NCI-H187 (cell line): ENCODE measurements around the gene SPOCK3.
"Not testable (repeated sequence)": the region's sequence is repeated elsewhere in the genome, so short reads cannot be mapped to it uniquely, and the experiment has no call there.

Experiments used
- DNase-seq, 2 experiments: peaks; one replicate each; lab custom pipeline; 2025; lab: John Stamatoyannopoulos, UW

The SPOCK3 gene

DNA sequence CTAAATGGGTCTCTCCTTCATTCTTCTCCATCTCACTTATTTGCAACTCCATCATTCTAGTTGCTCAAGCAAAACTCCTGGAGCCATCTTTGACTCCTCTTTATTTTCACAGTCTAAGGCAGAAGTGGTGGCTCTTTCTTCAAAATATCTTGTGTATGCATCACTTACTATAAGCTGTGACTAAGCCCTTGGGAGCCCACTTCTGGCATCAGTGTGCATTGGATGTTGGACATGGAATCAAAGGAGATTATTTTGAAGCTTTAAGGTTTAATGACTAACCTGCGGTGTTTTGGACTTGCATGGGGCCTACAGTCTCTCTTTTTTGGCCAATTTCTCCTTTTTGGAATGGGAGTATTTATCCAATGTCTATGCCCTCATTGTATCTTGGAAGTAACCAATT is 276.8 kb downstream of the SPOCK3 start:
- no peak for DNase-seq

DNA sequence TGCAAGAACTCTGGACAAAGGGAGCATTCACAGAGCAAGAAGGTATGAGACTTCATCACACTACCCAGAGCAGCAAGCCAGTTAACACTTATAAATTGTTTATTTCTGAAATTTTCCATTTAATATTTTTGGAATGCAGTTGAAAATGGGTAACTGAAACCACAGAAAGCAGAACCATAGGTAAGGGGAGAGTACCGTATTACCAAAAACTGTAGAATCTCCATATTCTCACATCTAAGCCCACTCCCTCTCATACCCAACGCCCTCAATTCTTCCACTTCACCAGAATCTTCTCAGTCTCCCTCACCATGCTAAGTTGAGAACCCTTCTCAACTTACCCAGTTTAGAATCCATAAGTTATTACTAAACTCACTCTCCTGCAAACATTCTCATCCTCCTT is 277.8 kb downstream of the SPOCK3 start:
- no peak for DNase-seq

DNA sequence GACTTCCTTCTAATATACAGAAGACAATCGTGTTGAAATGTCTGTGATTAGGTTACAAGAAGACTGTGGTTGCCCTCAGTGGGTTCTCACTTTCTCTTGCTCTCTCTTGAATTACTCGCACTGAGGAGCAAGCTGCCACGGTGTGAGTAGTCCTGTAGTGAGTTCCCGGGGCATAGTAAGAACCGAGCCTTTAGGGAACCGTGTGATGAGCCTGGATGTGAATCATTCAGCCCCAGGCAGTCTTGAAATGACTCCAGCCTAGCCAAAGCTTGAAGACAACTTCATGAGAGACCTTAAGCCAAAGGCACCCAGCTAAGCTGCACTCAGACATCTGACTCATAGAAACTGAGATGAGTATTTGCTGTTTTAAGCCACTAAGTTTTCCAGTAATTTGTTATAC is 292.7 kb downstream of the SPOCK3 start:
- DNase-seq = no peak

DNA sequence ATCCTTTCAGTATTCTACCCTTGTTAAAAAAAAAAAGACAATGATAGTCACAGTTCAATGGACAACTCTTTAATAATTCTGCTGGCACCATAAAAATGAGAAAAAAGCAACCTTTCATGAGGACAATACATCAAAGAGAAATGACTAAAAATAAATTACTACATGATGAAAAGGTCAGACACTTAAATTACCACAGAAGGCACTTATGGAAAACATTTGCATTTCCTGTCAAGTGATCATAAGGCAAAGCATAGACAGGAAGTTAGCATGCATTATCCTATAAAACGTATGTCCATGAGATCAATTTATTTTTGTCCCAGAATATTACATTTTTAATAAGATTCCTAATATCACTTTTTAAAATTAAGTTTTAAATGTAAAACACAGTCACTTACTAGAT is 303.8 kb downstream of the SPOCK3 start:
- no peak for DNase-seq

DNA sequence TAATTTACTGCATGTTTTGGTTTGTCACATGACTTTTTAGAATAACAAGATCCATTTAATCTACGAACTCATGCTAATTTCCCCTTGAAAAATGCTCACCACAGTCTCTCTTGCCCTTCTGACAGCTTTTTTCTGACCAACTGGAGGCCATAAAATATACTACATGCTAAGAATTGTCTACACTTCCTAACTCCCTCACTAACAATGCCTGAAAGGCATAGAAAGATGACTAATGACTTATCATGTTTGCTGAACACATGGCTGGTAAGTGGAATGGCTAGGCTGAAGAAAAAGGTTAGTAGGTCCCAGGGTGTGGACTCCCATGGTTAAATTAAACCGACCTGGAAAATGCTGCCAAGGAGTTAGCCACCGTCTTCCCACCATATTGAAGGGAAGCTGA is 309.9 kb downstream of the SPOCK3 start:
- no peak for DNase-seq

DNA sequence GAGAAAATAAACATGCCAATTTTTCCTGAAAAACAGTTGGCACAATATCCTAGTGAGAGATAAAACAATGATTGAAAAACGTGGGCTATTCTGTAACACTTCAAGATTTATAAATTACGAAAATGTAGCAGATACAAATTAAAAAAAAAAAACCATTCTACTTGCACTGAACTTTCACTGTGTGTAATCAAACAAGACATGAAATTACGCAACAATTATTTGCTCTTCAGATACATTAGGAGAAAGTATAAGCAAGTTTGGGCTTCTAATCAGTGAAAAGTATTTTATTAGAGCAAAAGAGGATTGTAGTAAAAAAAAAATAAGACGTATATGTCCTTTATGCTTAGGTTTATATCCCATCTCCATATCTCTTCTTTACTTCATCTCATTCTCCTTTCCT is 320.4 kb downstream of the SPOCK3 start:
- no peak for DNase-seq

DNA sequence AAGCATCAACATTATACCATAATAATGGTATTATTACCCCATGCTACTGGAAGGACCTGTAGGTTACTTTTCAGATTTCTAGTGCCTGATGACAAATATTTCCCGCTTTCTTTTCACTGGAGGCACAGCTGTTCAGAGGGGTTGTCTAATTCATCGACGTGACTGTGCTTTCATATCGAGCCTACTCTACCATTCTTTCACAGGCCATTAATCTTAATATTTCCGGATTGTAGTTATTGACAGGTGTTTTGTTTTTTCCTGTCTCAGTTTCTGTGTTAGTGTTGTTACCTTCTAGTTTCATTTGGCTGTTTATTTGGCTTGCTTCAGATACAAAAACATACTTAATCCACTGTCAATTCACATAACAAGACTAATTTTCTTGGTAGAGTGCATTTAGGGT is 330.9 kb downstream of the SPOCK3 start:
- DNase-seq = no peak

DNA sequence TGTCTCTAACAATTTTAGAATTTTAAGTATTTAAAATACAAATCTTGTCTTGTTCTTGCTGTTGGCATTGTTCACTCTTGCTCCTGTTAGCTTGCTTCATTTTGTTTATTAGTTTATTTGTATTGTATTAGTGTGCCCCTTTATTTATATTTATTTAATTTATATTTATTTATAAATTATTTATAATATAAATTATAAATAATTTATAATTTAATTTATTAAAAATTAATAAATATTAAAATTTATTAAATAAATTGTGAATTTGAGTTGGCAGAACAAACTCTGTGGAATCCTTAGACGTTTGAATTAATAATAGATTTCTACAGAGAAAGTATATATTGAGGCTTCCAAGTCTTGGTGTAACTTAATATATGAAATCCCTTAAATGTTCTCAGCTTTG is 331.4 kb downstream of the SPOCK3 start:
- no peak for DNase-seq

DNA sequence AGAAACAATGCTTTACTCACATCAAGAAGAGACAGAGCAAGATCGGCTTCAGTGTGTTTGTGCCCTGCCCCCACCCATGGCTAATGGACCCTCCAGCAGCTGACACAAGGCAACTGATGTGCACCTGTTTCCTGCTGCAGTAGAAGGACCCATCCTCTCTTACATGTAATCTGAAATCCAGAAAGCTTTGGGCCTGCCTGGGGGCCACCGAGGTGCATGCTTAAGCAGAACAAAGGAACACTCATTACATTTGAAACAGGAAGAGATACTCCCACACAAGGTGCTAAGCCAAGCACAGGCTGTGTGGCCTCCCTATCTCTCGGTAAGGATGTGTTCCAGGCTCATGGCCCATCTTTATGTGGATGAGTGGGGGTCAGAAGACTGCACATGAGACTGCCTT is 338.0 kb downstream of the SPOCK3 start:
- DNase-seq = no peak

DNA sequence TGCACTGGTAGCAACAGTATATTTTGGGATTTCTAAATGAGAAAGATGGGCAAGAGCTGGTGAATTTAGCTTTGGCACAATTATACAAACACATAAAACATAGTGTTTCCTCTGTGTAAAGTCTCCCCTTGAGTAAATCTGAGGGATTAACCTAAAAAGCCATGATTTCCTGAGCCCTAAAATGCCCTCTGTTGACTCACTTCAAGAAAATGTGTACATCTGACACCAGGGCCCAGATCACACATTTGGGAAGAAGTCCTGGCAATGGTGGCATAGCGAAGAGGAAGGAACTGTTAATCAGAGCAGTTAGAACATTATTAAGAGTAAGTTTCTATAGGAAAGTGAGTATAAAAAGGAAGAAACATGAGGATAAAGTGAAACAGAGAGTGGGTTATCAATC is 338.5 kb downstream of the SPOCK3 start:
- no peak for DNase-seq

DNA sequence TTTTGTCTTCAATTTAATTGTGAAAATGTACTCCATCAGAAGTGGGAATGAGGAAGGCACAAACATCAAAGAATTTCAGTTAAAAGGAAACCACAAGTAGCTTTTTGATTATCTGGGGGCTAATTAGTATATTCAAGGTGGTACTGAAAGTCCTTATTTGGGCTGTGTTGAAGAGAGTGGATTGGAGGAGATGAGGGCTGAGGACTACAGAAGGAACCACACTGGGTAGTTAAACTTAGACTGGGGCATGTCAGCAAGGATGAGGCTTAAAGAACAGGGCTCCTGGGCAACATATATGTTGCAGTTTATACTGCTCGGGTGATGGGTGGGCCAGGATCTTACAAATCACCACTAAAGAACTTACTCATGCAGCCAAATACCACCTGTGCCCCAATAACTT is 346.8 kb downstream of the SPOCK3 start:
- no peak for DNase-seq

DNA sequence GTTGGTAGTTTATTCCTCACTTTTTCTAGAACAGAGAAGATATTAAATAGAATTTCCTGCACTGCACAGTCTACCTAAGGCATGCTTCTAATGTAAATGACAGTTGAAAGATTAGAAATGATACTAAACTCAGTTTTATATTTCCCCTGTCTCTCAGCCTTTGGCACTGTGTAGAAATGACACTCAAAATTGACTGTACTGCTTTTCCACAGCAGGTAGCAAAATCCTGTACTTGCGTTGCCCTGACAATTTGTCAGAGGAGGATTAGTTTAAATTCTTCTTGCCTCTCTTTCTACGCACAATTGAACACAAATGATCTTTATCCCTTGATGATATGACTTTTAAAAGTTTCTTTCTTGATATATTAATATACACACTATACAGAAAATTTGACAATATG is 347.6 kb downstream of the SPOCK3 start:
- DNase-seq = no peak

DNA sequence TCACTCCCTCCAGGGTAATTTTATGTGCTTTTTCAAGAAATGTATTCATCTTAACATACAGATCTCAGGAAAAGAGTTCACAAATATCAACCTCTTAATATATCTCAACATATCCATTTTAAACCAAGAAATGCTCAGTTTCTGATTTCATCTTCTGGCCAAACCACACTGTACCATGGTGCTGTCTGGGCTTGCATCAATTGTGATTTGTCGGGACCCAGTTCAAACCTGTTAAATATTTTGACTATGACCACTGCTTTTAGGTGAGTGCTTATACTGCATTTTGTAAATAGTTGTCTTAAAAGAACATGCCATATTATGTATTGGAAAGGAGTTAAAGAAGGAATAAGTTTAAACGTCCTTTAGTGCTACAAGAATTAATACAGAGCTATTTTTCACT is 352.1 kb downstream of the SPOCK3 start:
- no peak for DNase-seq

DNA sequence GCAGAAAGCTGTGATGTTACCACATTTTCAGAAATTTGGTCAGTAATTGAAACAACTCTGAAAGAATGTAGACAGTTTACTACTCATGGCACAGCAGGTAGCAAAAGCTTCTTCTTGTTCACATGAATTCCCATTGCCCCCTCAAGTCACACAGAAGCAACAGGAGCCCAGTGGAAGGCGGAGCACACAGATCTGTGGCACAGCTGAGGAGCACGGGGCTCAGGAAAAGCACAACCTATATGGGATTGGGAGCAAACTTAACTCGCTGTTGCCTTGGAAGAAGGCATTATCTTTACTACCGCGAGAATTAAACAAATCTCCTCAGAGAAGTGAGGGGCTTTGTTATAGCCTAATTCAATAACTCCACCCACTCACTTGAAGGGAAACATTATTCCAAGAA is 358.5 kb downstream of the SPOCK3 start:
- no peak for DNase-seq

DNA sequence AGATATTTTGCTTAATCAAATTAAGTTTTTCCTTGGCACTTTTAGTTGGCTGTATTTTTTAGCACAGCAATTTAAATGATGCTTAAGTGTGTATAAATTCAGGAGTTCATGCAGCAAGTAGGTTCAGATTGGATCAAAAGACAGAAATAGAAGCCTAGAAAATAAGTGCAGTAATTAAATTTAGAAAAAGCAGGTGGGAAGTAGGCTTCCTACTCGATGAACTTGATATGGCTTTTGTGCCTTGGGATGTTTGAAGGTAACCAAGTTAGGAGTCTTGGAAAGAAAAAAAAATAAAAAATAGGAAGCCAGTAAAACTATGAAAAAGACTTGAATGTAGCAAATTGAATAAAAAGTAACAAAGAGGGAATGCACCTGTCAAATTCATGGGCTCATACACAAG is 372.3 kb downstream of the SPOCK3 start:
- no peak for DNase-seq

DNA sequence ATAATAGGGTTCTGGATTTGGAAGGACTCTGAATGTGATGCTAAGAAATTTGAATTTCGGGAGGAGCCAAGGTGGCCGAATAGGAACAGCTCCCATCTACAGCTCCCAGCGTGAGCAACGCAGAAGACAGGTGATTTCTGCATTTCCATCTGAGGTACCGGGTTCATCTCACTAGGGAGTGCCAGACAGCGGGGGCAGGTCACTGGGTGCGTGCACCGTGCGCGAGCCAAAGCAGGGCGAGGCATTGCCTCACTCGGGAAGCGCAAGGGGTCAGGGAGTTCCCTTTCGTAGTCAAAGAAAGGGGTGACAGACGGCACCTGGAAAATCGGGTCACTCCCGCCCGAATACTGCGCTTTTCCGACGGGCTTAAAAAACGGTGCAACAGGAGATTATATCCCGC is 383.9 kb downstream of the SPOCK3 start:
- DNase-seq = not testable (repeated sequence)

DNA sequence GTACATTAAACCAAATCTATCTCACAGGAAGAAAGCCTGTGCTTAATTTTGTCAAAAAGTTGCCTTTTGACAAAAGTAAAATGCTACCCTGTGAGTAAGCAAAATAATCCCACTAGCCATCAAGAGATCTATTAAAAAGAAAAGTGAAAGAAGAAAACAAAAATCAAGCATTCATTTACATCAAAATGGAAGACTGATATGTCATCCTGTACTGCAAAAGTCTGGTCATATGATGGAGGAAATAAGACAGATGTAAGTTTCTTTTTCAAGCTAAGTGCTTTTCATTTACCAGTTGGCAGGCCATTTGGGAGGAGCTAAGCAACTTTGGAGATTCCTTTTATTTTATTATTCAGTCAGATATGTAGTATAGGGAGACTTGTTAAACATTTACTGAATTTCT is 387.4 kb downstream of the SPOCK3 start:
- DNase-seq = no peak

DNA sequence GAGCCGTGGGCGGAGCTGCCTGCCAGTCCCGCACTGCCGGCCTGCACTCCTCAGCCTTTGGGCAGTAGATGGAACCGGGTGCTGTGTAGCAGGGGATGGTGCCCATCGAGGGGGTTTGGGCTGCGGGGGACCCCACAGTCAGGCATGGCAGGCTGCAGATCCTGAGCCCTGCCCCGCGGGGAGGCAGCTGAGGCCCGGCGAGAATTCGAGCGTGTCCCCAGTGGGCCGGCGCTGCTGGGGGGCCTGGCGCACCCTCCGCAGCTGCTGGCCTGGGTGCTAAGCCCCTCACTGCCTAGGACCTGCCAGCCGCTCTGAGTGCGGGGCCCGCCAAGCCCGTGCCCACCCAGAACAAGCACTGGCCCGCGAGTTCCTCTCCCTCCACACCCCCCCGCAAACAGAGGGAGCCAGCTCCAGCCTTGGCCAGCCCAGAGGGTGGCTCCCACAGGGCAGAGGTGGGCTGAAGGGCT is 391.5 kb downstream of the SPOCK3 start:
- DNase-seq = no peak

DNA sequence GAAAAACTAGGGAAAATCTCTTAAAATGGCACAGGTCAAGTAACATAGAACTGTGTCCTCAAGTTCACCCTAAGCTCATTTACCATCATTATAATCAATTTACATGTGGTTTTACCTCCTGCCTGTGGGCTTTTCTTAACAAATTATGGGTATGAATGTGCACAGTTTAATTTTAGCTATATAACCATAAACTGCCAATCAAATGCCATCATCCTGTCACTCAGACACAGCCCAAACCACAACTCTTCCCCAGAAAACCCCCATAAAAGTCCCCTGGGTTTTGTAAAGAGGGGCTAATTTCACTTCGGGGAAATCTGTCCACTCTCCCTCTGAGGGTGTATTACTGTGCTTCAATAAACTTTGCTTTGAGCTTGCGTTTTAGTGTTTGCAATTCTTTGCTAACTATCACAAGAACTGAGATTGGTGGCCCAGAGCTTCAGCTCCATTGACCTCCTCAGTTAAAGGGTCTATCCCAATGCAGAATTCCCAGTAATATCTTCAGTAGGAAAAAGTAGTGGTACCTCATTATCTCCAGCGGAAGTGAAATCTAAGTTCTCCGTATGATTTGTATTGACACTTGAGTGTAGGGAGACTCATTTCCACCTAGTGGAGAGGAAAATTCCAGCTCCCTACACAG is 394.6 kb downstream of the SPOCK3 start:
- no peak for DNase-seq

DNA sequence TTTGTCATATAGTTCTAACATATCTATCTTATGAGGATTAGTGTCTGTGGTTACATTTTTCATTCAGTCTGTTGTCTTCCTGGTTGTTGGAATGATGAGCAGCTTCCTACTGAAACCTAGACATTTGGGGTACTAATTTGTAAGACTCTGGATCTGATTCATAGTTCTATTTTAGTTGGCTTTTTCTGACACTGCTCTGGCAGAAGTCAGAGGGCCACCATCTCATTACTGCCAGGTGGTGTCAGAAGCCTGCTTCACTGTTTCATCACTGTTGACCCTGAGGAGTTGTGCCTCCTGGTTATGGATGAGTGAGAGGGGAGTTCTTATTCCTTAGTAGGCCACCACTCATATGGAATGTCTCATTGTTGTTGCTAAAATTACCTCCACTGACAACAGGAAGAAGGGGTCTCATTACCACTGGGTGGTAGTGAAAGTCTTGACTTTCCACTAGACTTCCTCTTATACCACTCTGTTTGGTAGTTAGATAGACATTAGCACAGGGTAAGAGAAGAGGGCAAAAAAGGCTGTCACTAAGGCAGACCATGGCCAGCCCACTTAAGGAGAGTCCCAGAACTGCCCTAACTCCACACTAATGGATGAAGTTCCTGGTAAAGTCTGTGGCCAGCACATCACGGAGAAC is 395.2 kb downstream of the SPOCK3 start:
- no peak for DNase-seq

DNA sequence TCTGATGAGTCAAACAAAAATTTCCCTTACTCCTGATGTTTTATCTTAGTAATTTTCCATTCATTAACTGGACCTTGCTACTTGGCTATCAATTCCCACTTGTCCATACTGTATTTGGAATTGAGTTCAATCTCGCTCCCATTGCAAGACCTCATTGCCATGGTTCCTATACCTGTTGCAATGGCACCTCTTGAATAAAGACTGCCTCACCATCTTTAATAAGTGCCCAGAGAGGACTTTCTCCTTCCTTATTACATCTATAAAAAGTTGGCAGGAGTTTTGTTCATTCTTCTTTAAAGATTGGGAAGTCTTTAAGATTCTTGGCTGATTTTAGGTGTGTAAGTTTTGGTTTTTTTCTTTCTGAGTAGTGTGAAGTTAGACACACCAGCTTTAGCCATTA is 397.4 kb downstream of the SPOCK3 start:
- no peak for DNase-seq

DNA sequence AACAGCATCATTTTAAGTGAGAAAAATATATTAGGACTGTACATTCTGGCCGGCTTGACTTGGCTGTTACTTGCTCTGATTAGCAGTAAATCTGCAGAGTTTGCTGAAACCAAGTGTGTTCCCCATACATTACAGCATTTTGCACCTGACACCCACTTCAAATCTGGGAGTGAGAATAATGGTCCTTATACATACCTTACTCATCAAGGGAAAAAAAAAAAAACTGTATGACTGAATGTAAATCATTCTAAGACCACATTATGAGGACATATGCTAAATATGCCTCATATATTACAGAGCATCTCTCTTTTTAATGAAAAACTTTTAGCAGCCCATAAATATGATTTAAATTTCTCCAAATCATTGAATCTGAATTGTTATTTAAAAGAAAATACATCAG is 406.7 kb downstream of the SPOCK3 start:
- DNase-seq = no peak

DNA sequence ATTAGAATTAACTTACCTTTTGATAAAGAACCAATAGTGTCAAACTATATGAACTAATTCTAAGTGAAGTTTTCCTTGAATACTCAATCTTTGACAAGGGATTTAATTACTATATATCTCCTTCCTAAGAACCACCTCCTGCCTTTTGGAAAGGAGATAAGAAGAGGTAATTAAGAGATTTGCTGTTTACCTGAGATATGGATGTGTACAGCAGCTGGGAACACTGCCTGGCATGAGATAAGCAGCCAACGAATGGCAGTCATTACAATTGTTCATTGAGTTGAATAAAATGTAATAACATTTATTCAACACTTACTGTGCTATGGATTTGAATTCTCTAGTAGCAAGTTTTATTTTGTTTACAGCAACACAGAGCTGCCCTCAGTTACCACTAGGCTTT is 407.1 kb downstream of the SPOCK3 start:
- DNase-seq = no peak

DNA sequence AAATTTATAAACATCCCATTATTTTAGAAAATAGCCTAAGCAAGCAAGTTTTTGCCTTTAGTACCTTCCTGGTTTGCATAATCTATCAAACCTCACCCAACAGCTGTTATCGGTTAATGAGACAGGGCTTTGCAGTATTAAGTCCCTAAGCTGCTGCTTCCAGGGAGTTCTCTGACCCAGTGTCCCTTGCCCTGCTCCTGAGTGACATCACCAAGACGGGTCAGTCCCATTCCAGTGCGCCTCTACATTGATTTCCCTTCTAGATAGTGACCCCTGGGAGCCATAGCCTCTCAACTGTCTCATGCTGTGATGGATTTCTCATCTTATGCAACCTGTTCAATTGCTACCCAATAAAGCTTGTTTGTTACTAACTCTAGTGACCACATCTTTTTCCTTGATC is 410.4 kb downstream of the SPOCK3 start:
- no peak for DNase-seq
